ENCODE results near the gene CRYBB3. TPM values are rescaled to one million over a fixed set of nuclear protein-coding genes. Genes with fewer than 3 reads are reported as not detected.

Gene CRYBB3
- total and polyA plus RNA-seq, 2 of the 13 experiments (the other 11 are each of a cell fraction or from before 2014, with no cell fraction given), result 0.18 to 0.28 TPM

GRCh38 chr22:25208743-25209505 lies 9.3 kb downstream of the CRYBB3 start (continued):
- TF ChIP-seq, protein P1, sequence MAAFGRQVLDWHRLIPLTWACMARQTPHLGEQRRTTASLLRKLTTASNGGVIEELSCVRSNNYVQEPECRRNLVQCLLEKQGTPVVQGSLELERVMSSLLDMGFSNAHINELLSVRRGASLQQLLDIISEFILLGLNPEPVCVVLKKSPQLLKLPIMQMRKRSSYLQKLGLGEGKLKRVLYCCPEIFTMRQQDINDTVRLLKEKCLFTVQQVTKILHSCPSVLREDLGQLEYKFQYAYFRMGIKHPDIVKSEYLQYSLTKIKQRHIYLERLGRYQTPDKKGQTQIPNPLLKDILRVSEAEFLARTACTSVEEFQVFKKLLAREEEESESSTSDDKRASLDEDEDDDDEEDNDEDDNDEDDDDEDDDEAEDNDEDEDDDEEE (CRISPR knock-in tag; IDR thresholded peaks at IDR 0.05), result no peak
- TF ChIP-seq CEBPB (IDR thresholded peaks at IDR 0.05; ENCODE audit: borderline replicate concordance, low read depth, low read length) (peak; percentile 49; the same call in 1 of the 2 replicates), ZNF567 (CRISPR knock-in tag; IDR thresholded peaks at IDR 0.05; ENCODE audit: borderline replicate concordance) (no peak), KDM5B (CRISPR knock-in tag; IDR thresholded peaks at IDR 0.05; ENCODE audit: borderline replicate concordance) (peak; percentile 12; the same call in 1 of the 2 replicates), WIZ (CRISPR knock-in tag; IDR thresholded peaks at IDR 0.05) (no peak), ZNF672 (CRISPR knock-in tag; IDR thresholded peaks at IDR 0.05) (no peak), THRA (CRISPR knock-in tag; IDR thresholded peaks at IDR 0.05; ENCODE audit: borderline replicate concordance) (no peak), ZMYM2 (CRISPR knock-in tag; IDR thresholded peaks at IDR 0.05) (0 out of 2 replicates have a peak, but pooled peaks have one; percentile 26), FOXP1 (IDR thresholded peaks at IDR 0.05) (no peak), FOXP1 (CRISPR knock-in tag; IDR thresholded peaks at IDR 0.05) (0 out of 2 replicates have a peak, but pooled peaks have one; percentile 5), STAG1 (CRISPR knock-in tag; IDR thresholded peaks at IDR 0.05) (peak; percentile 47)

GRCh38 chr22:25210793-25211192 lies 11.1 kb downstream of the CRYBB3 start:
- no peak overlapping the region for H3K27ac ChIP-seq (ENCODE audit: extremely low read length, insufficient read depth, low read length)
- no peaks in the 10 kb centered on the region for H3K9me3 ChIP-seq (ENCODE audit: low read length)
- H3K79me2 ChIP-seq (ENCODE audit: insufficient read depth, low read length), result no peaks in the 10 kb centered on the region
- WGBS (ENCODE audit: low lambda C conversion rate), result 33% methylated on average over 2 of the region's 3 CpGs
- intact Hi-C loops (cut with micrococcal nuclease; ENCODE audit: unreplicated experiment) (no loop called here), in situ Hi-C loops (cut with HindIII; ENCODE audit: extremely low pct_ligation_motif_present, low pct_unique_long_range_greater_than_20kb) (no loop called here)
- ATAC-seq, result no peak
- DNase-seq (ENCODE audit: low spot score), result no peak
- BruUV-seq (replicated peaks), result no TSS peak
- H3K4me2 ChIP-seq (ENCODE audit: low read depth, low read length), result no peak overlapping the region
- H3K36me3 ChIP-seq (replicated peaks in 1 of 2; ENCODE audit: control insufficient read depth in 1 of 2, insufficient read depth in 2 of 2, low read length in 2 of 2), result no peaks in the 10 kb centered on the region
- ChIA-PET POLR2A (no interaction called here), CTCF (ENCODE audit: low intra/inter-chr PET ratio, low total read pairs) (no interaction called here)
- H4K20me1 ChIP-seq (ENCODE audit: insufficient read depth, low read length), result no peaks in the 10 kb centered on the region
- H3K4me1 ChIP-seq (ENCODE audit: insufficient read depth, low read length), result peaks cover 17% of the 10 kb centered on the region
- no peak for FAIRE-seq
- H2AFZ ChIP-seq (ENCODE audit: low read length), result no peak overlapping the region
- TF ChIP-seq FUBP1 (CRISPR knock-in tag; IDR thresholded peaks at IDR 0.05; ENCODE audit: borderline replicate concordance) (no peak), SCMH1 (CRISPR knock-in tag; IDR thresholded peaks at IDR 0.05; ENCODE audit: borderline replicate concordance) (no peak), RBAK (CRISPR knock-in tag; IDR thresholded peaks at IDR 0.05) (no peak), ZFP1 (CRISPR knock-in tag; IDR thresholded peaks at IDR 0.05) (no peak), ZNF460 (CRISPR knock-in tag; IDR thresholded peaks at IDR 0.05; ENCODE audit: borderline replicate concordance) (no peak), NCOA1 (CRISPR knock-in tag; IDR thresholded peaks at IDR 0.05) (no peak), ZNF44 (CRISPR knock-in tag; IDR thresholded peaks at IDR 0.05) (no peak), JUN (CRISPR knock-in tag; IDR thresholded peaks at IDR 0.05) (no peak)
- H3K4me3 ChIP-seq (replicated peaks in 1 of 3; ENCODE audit: insufficient read depth in 1 of 3, low read depth in 2 of 3, low read length in 3 of 3), result no peak overlapping the region
- no peak overlapping the region for H3K9ac ChIP-seq (ENCODE audit: insufficient read depth, low read depth, low read length)
- H3K27me3 ChIP-seq (ENCODE audit: control insufficient read depth in 1 of 2, insufficient read depth in 2 of 2, low read length in 2 of 2), result no peaks in the 10 kb centered on the region

Measured in HepG2 (cell line).